GM04504 (cell line): ENCODE results near the gene MYO16.

ENCODE experiments used
- DNase-seq: peaks from one replicate; pipeline ENCODE4 v3.0.0-alpha.2; 2012; ENCODE audit warnings: low read depth

MYO16 gene

GRCh38 chr13:109243311-109243951 lies 614.0 kb downstream of the MYO16 start:
- peak; percentile 73 for DNase-seq

GRCh38 chr13:109244566-109244965 lies 615.2 kb downstream of the MYO16 start:
- DNase-seq = no peak

- no peak for DNase-seq
Measured at GRCh38 chr13:109246001-109246400, 616.6 kb downstream of the MYO16 start.

GRCh38 chr13:109249780-109250528 lies 620.5 kb downstream of the MYO16 start:
- no peak for DNase-seq

GRCh38 chr13:109251956-109252355 lies 622.5 kb downstream of the MYO16 start:
- no peak for DNase-seq

GRCh38 chr13:109253316-109253715 lies 623.9 kb downstream of the MYO16 start:
- no peak for DNase-seq

- no peak for DNase-seq
Measured at GRCh38 chr13:109254274-109254673, 624.9 kb downstream of the MYO16 start.

GRCh38 chr13:109255141-109255856 lies 625.9 kb downstream of the MYO16 start:
- no peak for DNase-seq

GRCh38 chr13:109256866-109257760 lies 627.7 kb downstream of the MYO16 start:
- peak; percentile 94 for DNase-seq
